ENCODE measurements around the gene BRIP1. TPM values are rescaled to one million over a fixed set of nuclear protein-coding genes. Genes with fewer than 3 reads are reported as not detected.
"Not testable (repeated sequence)": the region's sequence is repeated elsewhere in the genome, so short reads cannot be mapped to it uniquely, and the experiment has no call there.

The BRIP1 gene
- total RNA-seq, 2 experiments from 2014 or later: 1.0 to 1.9 TPM

- Histone ChIP-seq H3K27me3 (ENCODE audit: control insufficient read depth in 1 of 2, insufficient read depth in 2 of 2, low read length in 2 of 2) (no peaks in the 10 kb centered on the region), H3K27ac (ENCODE audit: low read depth in 1 of 2, low read length in 2 of 2) (no peak overlapping the region), H3K9me3 (ENCODE audit: control insufficient read depth in 1 of 2, insufficient read depth in 1 of 2, low read length in 2 of 2) (peaks cover 0 to 3% of the 10 kb centered on the region in 2 experiments), H3K4me1 (ENCODE audit: insufficient read depth, low read length) (no peaks in the 10 kb centered on the region), H3K4me3 (ENCODE audit: low read length) (no peak overlapping the region), H3K36me3 (ENCODE audit: insufficient read depth, low read length) (no peaks in the 10 kb centered on the region)
- TF ChIP-seq, protein P1, sequence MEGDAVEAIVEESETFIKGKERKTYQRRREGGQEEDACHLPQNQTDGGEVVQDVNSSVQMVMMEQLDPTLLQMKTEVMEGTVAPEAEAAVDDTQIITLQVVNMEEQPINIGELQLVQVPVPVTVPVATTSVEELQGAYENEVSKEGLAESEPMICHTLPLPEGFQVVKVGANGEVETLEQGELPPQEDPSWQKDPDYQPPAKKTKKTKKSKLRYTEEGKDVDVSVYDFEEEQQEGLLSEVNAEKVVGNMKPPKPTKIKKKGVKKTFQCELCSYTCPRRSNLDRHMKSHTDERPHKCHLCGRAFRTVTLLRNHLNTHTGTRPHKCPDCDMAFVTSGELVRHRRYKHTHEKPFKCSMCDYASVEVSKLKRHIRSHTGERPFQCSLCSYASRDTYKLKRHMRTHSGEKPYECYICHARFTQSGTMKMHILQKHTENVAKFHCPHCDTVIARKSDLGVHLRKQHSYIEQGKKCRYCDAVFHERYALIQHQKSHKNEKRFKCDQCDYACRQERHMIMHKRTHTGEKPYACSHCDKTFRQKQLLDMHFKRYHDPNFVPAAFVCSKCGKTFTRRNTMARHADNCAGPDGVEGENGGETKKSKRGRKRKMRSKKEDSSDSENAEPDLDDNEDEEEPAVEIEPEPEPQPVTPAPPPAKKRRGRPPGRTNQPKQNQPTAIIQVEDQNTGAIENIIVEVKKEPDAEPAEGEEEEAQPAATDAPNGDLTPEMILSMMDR (IDR thresholded peaks at IDR 0.05): no peak
- DNase-seq: no peak
- no peaks in the 10 kb centered on the region for H3K27me3 Mint-ChIP-seq
- no peak for ATAC-seq (ENCODE audit: poor library complexity)
- H3K4me3 Mint-ChIP-seq: no peak overlapping the region
- H3K27ac Mint-ChIP-seq: no peak overlapping the region
- POLR2A ChIA-PET: no interaction called here
- H3K4me1 Mint-ChIP-seq (ENCODE audit: low read depth): no peaks in the 10 kb centered on the region
- H3K36me3 Mint-ChIP-seq (ENCODE audit: low read depth): no peaks in the 10 kb centered on the region
- intact Hi-C loops (cut with DNase I, micrococcal nuclease): no loop called here
- H3K9me3 Mint-ChIP-seq: no peaks in the 10 kb centered on the region
- CTCF ChIA-PET: no interaction called here
These were observed 34.6 kb downstream of the BRIP1 start for GRCh38 chr17:61828694-61829093.

- no peak overlapping the region for H3K4me3 ChIP-seq (ENCODE audit: low read length)
- no peaks in the 10 kb centered on the region for H3K27me3 Mint-ChIP-seq
- H3K27me3 ChIP-seq (ENCODE audit: control insufficient read depth in 1 of 2, insufficient read depth in 2 of 2, low read length in 2 of 2): no peaks in the 10 kb centered on the region
- DNase-seq: no peak
- H3K9me3 ChIP-seq (ENCODE audit: control insufficient read depth in 1 of 2, insufficient read depth in 1 of 2, low read length in 2 of 2): peaks cover 0 to 3% of the 10 kb centered on the region in 2 experiments
- ChIA-PET POLR2A (no interaction called here), CTCF (no interaction called here)
- no peaks in the 10 kb centered on the region for H3K4me1 ChIP-seq (ENCODE audit: insufficient read depth, low read length)
- H3K36me3 Mint-ChIP-seq (ENCODE audit: low read depth): no peaks in the 10 kb centered on the region
- no peak for ATAC-seq (ENCODE audit: poor library complexity)
- H3K4me3 Mint-ChIP-seq: no peak overlapping the region
- no peak overlapping the region for H3K27ac Mint-ChIP-seq
- no peaks in the 10 kb centered on the region for H3K4me1 Mint-ChIP-seq (ENCODE audit: low read depth)
- no peaks in the 10 kb centered on the region for H3K36me3 ChIP-seq (ENCODE audit: insufficient read depth, low read length)
- H3K9me3 Mint-ChIP-seq: no peaks in the 10 kb centered on the region
- intact Hi-C loops (cut with DNase I, micrococcal nuclease): no loop called here
- TF ChIP-seq, protein P1 (IDR thresholded peaks at IDR 0.05): no peak
- H3K27ac ChIP-seq (ENCODE audit: low read depth in 1 of 2, low read length in 2 of 2): no peak overlapping the region
These were observed 35.5 kb downstream of the BRIP1 start for GRCh38 chr17:61827649-61828395.

DNA sequence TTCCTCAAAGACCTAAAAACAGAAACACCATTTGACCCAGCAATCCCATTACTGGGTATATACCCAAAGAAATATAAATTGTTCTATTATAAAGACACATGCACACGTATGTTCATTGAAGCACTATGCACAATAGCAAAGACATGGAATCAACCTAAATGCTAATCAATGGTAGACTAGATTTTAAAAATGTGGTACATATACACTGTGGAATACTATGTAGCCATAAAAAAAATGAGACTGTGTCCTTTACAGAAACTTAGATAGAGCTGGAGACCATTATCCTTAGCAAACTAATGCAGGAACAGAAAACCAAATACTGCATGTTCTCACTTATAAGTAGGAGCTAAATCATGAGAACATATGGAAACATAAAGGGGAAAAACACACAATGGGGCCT lies 36.5 kb downstream of the BRIP1 start:
- H3K27ac ChIP-seq (ENCODE audit: low read depth in 1 of 2, low read length in 2 of 2); H3K9me3 Mint-ChIP-seq; H3K36me3 ChIP-seq (ENCODE audit: insufficient read depth, low read length); H3K27me3 ChIP-seq (ENCODE audit: control insufficient read depth in 1 of 2, insufficient read depth in 2 of 2, low read length in 2 of 2); H3K36me3 Mint-ChIP-seq (ENCODE audit: low read depth); DNase-seq; H3K4me1 Mint-ChIP-seq (ENCODE audit: low read depth); H3K9me3 ChIP-seq (ENCODE audit: control insufficient read depth in 1 of 2, insufficient read depth in 1 of 2, low read length in 2 of 2); H3K27ac Mint-ChIP-seq; intact Hi-C loops (cut with DNase I, micrococcal nuclease); CTCF ChIA-PET; POLR2A ChIA-PET; ATAC-seq (ENCODE audit: poor library complexity); H3K4me3 ChIP-seq (ENCODE audit: low read length); H3K4me1 ChIP-seq (ENCODE audit: insufficient read depth, low read length); H3K4me3 Mint-ChIP-seq; H3K27me3 Mint-ChIP-seq: not testable (repeated sequence)

GRCh38 chr17:61826198-61826597 lies 37.1 kb downstream of the BRIP1 start:
- H3K27me3 Mint-ChIP-seq; H3K4me3 ChIP-seq (ENCODE audit: low read length); H3K36me3 ChIP-seq (ENCODE audit: insufficient read depth, low read length); H3K9me3 Mint-ChIP-seq; H3K4me1 ChIP-seq (ENCODE audit: insufficient read depth, low read length); H3K27ac ChIP-seq (ENCODE audit: low read depth in 1 of 2, low read length in 2 of 2); POLR2A ChIA-PET; H3K9me3 ChIP-seq (ENCODE audit: control insufficient read depth in 1 of 2, insufficient read depth in 1 of 2, low read length in 2 of 2); H3K36me3 Mint-ChIP-seq (ENCODE audit: low read depth); DNase-seq; H3K4me1 Mint-ChIP-seq (ENCODE audit: low read depth); intact Hi-C loops (cut with DNase I, micrococcal nuclease); H3K4me3 Mint-ChIP-seq; CTCF ChIA-PET; ATAC-seq (ENCODE audit: poor library complexity); H3K27ac Mint-ChIP-seq; H3K27me3 ChIP-seq (ENCODE audit: control insufficient read depth in 1 of 2, insufficient read depth in 2 of 2, low read length in 2 of 2): not testable (repeated sequence)

Measured in CD4-positive, alpha-beta T cell (primary cell).